Jurkat, Clone E6-1 (cell line): ENCODE results near the gene TMEM270.

Experiments
- DNase-seq: peaks from one replicate; pipeline ENCODE4 v3.0.0-alpha.2; 2011; ENCODE audit warnings: low read depth, low spot score
- H3K4me3 ChIP-seq: 2 replicates; pipeline ENCODE4 v1.5.1; 2011; ENCODE audit warnings: mild to moderate bottlenecking, low read length, control low read depth, moderate library complexity

TMEM270 gene

DNA sequence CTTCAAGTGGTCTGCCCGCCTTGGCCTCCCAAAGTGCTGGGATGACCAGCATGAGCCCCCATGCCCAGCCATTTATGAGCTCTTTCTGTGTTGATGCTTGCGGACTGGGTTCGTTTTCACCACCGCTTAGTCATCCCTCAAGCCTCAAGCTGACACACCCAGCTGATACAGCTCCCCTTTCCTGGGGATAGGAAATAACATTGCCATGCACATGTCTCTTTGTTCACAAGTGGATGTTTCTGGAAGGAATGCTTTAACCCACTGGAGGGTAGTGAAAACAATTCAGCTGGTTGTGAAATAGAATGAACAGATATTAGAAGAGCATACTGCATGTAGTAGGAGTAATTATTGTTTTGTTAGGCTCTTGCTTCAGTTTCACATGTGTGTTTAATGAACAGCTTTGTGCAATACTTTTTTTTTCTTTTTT, 10.2 kb upstream of the TMEM270 start:
- H3K4me3 ChIP-seq = no peak overlapping the region
- DNase-seq = no peak

DNA sequence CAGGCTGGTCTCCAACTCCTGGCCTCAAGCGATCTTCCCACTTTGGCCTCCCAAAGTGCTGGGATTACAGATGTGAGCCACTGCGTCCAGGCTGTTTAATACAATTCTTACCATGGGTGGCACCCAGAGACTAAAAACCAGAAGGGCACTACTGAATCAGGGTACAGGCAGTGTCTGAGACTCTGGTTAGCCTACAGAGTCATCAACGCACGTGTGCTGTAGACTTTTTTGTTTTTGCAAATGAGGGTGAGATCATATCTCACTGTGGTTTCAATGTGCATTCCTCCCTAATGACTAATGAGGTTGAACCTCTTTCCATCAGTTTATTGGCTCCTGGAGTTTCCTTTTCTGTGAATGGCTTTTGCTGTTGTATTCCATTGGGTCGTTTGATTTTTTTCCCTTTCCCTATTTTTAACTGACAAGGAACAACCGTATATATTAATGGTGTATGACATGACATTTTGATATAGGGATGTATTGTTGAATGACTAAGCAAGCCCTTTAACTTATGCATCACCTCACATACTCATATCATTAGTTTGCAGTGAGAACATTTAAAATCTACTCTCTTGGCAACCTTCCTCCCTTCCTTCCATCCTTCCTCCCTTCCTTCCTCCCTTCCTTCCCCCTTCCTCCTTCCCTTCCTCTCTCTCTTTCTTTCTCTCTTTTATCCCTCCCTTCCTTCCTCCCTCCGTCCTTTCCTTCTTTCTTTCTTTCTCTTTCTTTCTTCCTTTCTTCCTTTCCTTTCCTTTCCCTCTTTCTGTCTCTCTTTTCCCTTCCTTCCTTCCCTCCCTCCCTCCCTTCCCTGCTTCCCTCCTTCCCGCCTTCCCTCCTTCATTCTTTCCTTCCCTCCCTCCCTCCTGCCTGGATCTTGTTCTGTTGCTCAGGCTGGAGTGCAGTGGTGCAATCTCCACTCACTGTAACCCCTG, 9.3 kb upstream of the TMEM270 start:
- H3K4me3 ChIP-seq = no peak overlapping the region
- peak; percentile 52 for DNase-seq

DNA sequence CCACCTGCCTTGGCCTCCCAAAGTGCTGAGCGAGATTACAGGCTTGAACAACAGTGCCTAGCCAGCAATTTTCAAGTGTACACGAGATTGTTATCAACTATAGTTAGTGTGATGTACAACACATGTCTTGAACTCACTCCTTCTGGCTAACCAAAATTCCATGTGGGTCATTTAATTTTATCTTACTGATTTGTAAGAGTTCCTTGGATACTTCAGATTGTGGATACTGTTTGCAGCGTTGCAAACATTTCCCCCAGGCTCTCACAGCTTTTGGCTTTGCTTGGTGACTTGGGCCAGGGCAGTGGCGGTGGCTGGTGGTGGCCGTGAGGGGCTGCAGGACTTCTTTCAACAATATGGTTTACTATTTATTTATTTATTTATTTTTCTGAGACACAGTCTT, 8.5 kb upstream of the TMEM270 start:
- DNase-seq = no peak
- H3K4me3 ChIP-seq = no peak overlapping the region

DNA sequence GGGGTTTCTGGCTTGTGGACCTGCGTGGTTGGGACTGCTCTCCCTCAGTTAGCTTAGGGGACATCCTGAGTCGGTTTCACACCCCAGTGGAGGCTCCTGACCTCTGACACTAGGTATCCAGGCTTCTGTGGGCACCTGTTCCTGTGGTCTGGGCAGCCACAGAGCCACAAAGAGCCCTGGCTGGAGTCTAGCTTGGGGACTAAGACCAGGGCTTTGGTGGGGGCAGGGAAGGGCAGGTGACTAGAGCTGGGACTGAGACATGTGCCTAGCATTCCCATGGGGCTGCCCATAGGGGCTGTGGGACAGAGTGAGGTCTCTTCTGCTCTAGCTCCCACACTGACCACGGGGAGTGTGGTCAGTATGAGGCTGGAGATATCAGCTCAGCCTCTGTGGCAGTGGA, 4.0 kb upstream of the TMEM270 start:
- DNase-seq = no peak
- no peak overlapping the region for H3K4me3 ChIP-seq

DNA sequence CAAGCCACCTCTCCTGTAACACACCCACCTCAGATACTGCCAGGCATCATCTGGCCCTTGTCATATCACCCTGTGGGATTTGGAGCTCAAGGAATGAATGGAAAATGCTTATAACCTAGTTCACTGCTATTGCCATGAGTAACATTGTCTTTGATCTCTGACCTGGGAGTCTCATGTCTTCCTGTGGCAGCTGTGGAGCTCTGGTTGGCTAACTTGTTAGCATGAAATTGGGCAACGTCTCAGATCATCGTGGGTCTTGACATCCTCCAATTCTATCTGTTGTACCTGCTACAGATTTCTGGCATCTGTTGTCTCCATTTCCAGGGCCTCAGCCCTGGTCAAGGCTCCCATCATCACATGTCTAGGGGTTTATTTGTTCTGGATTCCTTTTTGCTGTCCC, 2.2 kb upstream of the TMEM270 start:
- H3K4me3 ChIP-seq = no peak overlapping the region
- DNase-seq = no peak

DNA sequence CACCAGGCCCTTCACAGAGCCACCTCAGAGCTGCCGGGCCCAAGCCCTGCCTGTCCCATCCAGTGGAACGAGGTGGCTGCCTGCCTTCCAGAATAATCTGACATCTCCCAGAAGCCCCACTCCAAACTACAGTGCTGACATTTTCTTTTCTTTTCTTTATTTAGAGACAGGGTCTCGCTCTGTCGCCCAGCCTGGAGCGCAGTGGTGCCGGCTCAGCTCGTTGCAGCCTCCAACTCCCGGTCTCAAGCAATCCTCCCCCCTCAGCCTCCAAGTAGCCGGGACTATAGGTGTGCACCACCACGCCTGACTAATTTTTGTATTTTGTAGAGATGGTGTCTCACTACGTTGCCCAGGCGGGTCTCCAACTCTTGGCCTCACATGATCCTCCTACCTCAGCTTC, 346 bp downstream of the TMEM270 start:
- no peak for DNase-seq
- H3K4me3 ChIP-seq = no peak overlapping the region

DNA sequence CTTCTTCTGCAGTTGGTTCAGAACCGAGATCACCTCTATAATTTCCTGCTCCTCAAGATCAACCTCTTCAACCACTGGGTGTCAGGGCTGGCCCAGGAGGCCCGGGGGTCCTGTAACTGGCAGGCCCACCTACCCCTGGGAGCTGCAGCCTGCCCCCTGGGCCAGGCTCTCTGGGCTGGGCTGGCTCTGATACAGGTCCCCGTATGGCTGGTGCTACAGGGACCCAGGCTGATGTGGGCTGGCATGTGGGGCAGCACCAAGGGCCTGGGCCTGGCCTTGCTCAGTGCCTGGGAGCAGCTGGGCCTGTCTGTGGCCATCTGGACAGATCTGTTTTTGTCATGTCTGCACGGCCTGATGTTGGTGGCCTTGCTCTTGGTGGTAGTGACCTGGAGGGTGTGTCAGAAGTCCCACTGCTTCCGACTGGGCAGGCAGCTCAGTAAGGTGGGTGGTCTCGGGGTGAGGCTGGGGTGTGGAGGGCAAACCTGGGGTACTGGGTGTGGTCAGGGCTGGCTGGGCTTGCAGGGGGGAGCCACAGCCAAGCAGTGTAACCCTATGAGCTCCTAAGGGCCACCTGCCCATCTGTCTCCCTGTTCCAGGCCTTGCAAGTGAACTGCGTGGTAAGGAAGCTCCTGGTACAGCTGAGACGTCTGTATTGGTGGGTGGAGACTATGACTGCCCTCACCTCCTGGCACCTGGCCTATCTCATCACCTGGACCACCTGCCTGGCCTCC, 4.2 kb downstream of the TMEM270 start:
- H3K4me3 ChIP-seq = no peak overlapping the region
- DNase-seq = no peak

DNA sequence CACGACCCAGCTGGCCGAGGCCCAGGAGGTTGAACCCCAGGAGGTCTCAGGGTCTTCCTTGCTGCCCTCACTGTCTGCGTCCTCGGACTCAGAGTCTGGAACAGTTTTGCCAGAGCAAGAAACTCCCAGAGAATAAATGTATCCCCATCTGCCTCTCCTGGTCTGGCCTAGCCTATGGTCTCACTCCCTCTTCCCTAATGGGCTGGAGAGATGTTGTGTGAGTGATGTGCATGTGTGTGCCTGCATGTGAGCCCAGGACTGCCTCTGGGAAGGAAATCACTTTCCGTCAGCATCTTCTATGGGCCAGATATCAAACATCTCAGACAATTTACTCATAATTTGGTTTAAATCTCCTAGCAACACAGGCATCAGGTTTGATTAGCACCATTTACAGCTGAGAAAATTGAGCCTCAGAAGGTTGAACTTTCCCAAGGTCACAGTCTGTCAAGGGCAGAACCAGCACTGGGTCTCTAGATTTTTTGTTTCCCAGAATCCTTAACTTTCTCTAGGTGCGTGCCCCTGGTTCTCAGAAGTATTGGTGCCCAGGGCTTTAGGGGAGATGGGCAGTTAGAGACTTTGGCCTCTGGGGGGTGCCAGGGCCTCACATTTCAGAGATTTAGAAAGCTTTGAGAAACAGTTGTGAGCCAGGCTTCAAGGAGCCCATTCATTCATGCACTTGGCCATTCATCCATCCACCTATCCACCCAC, 4.9 kb downstream of the TMEM270 start:
- DNase-seq = no peak
- no peak overlapping the region for H3K4me3 ChIP-seq

DNA sequence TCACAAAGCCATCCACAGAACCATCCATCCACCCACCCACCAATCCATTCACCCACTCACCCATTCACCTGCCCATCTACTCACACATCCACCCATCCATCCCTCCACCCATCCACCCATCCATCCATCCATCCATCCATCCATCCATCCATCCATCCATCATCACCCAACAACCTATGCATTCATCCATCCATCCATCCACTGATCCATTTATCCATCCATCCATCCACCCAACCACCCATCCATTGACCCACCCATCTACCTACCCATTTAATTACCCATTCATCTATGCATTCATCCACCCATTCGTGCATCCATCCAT, 5.4 kb downstream of the TMEM270 start:
- no peak overlapping the region for H3K4me3 ChIP-seq
- no peak for DNase-seq

DNA sequence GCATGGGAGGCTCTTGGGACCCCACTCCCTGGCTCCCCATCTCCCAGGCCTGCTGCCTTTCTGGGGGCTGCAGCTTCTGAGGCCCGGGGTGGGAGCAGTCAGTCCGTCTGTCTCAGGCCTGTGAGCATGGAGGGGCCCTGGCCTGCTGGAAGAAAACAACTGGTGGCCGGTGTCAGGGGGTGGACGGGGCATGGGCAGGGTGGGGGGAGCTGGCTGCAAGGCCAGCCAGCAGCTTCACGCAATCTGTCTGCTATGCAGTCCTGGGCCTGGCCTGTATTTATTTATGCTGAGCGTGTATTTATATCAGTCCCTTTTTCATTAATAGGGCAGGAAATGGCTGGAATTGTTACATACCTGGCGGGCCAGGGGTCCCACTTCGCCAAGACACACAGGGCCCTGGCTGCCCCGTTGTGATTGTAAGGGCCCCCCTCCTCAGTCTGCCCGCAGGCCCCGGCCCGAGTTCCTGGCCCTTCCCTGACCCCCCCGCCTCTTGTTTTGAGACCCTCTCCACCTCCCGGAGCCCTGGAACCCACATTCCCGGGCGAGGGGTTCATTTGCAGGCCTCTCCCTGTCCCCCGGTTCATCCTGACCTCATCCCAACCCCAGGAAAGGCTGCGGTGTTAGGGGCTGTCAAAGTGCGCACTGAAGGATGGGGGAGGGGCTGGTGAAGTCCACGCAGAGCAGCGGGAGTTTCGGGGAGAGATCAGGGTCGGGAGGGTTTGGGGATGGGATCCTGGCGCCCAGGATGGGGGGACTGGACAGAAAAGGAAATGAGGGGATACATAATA, 8.2 kb downstream of the TMEM270 start:
- H3K4me3 ChIP-seq = no peak overlapping the region
- DNase-seq = no peak

DNA sequence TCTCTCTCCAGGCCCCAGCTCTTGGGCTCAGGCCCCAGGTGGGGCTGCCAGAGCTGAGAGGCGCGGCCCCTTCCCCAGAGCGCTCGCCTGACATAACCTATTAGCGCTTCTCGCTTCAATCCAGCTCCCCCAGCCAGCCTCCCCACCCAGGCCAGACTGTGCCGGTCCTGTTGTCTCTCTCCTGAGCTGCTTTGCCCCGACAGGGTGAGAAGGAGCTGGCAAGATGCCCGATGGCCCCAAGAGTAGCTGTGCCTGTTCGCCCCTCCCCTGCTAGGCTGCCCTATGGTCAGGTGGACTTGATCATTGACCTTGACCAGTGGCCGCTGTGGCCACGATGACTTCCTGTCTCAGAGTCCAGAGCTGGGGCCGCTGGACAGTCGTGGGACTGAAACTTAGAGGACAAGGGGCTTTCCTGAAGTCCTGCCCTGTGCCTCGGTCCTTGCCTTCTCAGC, 9.1 kb downstream of the TMEM270 start:
- H3K4me3 ChIP-seq = no peak overlapping the region
- no peak for DNase-seq

DNA sequence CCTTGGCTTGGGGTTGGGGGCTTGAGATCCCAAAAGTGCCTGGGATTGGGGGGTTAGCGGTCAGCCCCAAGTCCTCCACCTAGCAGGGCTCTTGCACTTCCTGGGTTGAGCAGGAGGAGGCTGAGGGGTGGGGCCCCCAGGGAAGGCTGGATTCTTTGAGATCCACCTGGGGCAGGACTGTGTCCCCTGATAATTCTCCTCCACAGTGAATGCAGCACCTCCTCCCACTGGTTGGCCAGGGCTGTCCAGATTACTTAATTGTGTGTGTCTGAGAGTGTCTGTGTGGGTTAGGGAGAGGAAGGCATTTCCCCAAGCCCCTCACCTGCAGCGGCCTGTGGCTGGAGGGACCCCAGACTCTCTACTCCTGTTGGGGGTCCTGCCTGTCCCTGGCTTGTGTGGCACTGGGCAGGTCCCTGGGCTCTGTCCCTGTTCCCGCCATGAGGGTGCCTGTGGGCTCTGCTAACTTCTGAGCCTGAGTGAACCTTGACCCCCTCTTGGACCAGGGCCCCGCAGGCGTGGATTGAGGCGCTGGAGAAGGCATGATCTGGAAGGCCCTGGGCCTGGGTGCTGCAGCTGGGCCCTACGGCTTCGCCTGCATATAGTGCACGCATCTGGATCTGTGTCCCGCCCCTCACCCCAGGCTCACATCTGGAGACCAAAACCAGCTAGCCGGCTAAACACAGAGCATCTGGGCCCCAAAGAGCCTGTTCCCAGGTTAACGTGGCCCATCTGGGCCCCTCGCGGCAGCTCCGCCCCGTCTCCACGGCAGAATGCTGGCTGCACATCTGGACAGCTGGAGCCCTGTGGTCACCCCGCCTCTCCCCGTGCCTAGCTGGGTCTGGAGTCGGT, 10.4 kb downstream of the TMEM270 start:
- no peak overlapping the region for H3K4me3 ChIP-seq
- DNase-seq = no peak

DNA sequence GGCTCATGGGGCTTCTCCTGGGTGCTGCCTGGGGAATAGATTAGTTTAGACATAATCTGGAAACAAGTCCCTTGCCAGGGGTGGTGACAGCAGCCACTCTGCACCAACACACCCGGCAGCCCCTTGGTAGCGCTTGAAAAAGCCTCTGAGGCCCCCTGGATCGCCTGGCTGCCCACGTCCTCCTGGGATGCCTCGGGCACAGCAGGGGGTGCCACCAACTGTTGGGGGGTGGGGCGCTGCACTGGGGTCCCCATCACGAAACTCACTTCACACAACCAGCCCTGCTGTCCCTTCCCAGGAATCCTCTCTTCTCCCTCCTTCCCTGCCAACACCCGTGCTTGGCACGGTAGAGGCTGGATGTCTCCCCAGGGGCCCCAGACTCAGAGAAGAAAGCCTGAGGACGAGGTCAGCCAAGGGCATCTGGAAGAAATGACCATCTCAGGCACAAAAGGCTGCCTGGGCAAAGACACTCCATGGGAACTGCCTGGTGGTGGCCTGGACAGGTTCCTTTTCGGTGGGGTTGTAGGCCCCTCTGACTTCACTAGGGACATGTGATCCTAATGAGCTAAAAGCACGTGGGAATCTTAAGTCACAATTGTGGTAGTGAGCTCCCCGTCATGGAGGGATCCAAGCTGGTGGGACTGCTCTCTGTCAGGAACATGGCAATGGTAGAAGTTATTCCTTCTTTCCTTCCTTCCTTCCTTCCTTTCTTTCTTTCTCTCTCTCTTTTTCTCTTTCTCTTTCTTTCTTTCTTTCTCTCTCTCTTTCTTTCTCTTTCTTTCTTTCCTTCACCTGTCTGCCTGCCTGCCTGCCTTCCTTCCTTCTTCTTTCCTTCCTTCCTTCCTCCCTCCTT, 11.3 kb downstream of the TMEM270 start:
- DNase-seq = no peak
- H3K4me3 ChIP-seq = no peak overlapping the region

DNA sequence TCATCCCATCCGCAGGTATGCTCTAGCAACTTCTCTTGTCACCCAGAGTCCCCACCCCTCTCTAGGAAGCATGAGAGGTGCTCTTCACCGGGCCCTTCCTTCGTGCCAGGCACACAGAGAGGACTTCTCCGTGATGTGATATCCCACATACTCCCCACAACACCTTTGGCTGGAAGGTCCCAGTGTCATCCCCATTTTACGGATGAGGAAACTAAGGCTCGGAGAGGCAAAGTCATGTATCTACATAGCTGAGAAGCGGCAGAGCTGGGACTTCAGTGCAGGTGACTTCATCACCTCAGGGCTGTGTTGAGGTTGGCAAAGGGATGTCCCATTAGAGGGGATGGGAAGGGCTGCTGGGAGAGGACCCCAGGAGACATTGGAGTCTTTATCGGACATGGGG, 15.4 kb downstream of the TMEM270 start:
- H3K4me3 ChIP-seq = no peak overlapping the region
- no peak for DNase-seq

DNA sequence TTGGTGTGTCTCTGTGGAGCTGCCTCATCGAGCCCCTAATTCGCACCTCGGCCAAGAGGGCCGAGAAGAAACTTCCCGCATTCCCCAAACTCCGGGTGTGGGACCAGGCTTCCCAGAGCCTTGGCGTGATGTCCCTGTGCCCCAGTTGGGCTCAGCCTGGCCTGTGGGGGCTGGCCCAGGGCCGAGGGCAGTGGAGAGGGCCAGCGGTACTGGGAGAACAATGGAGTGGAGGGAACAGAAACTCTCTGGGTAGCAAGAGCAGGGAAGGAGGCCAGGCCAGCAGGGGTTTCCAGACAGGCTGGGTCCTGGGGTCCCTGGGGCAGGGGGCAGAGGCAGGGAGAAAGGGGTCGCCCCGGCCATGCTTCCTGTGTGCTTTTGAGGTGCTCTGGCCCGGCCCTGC, 16.0 kb downstream of the TMEM270 start:
- no peak overlapping the region for H3K4me3 ChIP-seq

DNA sequence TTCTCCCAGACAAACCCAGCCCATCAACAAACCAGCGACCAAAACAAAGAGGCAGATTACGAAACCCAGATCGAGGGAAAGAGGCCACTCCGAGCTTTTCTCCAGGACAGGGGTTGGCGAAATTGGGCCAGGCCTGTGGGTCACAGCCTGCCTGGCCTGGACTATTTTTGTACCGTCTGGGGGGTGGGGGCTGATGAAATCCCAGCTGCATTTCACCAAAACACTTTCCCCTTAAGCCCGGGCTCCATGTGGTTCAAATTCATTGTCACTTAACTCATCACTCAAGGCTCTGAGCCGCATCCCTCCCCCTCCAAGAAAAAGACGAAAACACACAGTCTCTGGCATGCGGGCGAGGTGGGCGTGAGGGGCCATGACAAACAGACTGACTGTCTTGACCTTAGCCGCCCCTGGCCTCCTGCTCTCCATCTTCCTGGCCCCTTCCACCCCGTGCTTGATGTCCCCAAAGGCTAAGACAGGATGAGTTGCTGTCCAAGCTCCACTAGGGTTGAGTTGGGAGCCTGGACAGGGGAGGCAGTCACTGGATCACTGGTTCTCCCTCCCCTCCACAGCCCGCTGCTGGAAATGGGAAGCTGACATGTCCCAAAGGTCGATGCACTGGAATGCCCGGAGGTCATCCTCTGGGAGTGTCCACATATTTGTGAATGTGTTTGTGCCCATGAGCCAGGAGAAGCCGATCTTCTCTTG, 19.2 kb downstream of the TMEM270 start:
- H3K4me3 ChIP-seq = no peak overlapping the region
- no peak for DNase-seq

More for the DNA sequence above, 16.0 kb downstream of the TMEM270 start:
- no peak for DNase-seq

DNA sequence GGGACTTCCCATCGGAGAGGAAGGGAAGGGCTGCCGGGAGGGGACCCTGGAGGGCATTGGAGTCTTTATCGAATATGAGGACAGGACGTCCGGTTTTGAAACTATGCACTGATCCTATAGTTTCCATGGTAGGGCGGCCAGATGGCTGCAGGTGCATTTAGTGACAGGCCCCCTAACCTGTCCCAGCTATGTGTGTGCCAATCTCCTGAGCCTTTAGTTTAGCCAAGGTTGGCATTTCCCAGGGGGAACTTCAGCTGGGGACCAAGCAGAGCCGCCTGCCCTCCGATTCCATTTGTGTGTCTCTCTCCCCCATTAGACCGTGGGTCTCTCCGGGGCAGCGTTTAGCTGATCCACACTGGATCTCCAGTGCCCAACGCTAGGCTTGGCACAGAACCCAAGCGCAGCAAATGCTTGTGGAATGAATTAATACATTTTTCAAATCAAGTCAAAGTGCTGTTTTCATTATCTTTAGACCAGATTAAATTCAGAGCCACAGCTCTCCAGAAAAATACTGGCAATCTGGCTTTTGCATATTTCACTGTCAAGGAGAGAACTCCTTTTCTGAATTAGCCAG, 19.9 kb downstream of the TMEM270 start:
- no peak for DNase-seq
- no peak overlapping the region for H3K4me3 ChIP-seq
